Hepatocyte (in vitro differentiated cells): ENCODE data around the gene CTNNA2. TPM values are rescaled to one million over a fixed set of nuclear protein-coding genes. Genes with fewer than 3 reads are reported as not detected.

Experiments used
- DNase-seq: peaks from one replicate; pipeline ENCODE4 v3.0.0-alpha.2; 2016; ENCODE audit warnings: low spot score
- H2AFZ ChIP-seq: fragments of 200-600 bp; sonication (generic); 2 replicates; pipeline ENCODE4 v1.6.0; 2016; ENCODE audit warnings: antibody characterized with exemption, mild to moderate bottlenecking
- H3K27ac ChIP-seq: fragments of 200-600 bp; sonication (generic); 2 replicates; pipeline ENCODE4 v1.5.1; 2016; ENCODE audit warnings: mild to moderate bottlenecking
- H3K27me3 ChIP-seq: fragments of 200-600 bp; sonication (generic); 2 replicates; pipeline ENCODE4 v1.6.1; 2016
- H3K36me3 ChIP-seq: fragments of 200-600 bp; sonication (generic); replicated peaks from 2 replicates; pipeline ENCODE4 v1.5.1; 2016; ENCODE audit warnings: low read depth; ENCODE audit not compliant: insufficient read depth
- H3K4me1 ChIP-seq: fragments of 200-600 bp; sonication (generic); 2 replicates; pipeline ENCODE4 v1.5.1; 2016; ENCODE audit warnings: mild to moderate bottlenecking, moderate library complexity; ENCODE audit not compliant: insufficient read depth
- H3K4me2 ChIP-seq: fragments of 200-600 bp; sonication (generic); 2 replicates; pipeline ENCODE4 v1.6.0; 2016
- H3K4me3 ChIP-seq: fragments of 200-600 bp; sonication (generic); 2 replicates; pipeline ENCODE4 v1.5.1; 2016; ENCODE audit warnings: mild to moderate bottlenecking
- H3K79me2 ChIP-seq: fragments of 200-600 bp; sonication (generic); 2 replicates; pipeline ENCODE4 v1.6.0; 2017; ENCODE audit warnings: mild to moderate bottlenecking
- H3K9me2 ChIP-seq: fragments of 200-600 bp; sonication (generic); replicated peaks from 2 replicates; pipeline ENCODE4 v1.6.0; 2017; ENCODE audit warnings: mild to moderate bottlenecking; ENCODE audit not compliant: insufficient read depth
- H3K9me3 ChIP-seq: fragments of 200-600 bp; sonication (generic); 2 replicates; pipeline ENCODE4 v1.5.1; 2016; ENCODE audit warnings: low read depth, mild to moderate bottlenecking
- H4K20me1 ChIP-seq: fragments of 200-600 bp; sonication (generic); 2 replicates; pipeline ENCODE4 v1.6.0; 2016; ENCODE audit warnings: mild to moderate bottlenecking; ENCODE audit not compliant: insufficient read depth, poor library complexity, severe bottlenecking
- EZH2 ChIP-seq: fragments of 200-600 bp; sonication (generic); IDR thresholded peaks from 2 replicates; pipeline ENCODE4 v1.6.1; 2016; ENCODE audit warnings: antibody characterized with exemption, mild to moderate bottlenecking, borderline replicate concordance
- EZH2phosphoT487 ChIP-seq: fragments of 200-600 bp; sonication (generic); IDR thresholded peaks from one replicate; pipeline ENCODE4 v1.6.1; 2018; ENCODE audit warnings: antibody characterized with exemption, mild to moderate bottlenecking, low read depth, moderate library complexity; ENCODE audit not compliant: unreplicated experiment, severe bottlenecking
- WGBS: methylation state at CpG from one replicate; pipeline ENCODE4 v1.1.6; 2016; ENCODE audit warnings: low lambda C conversion rate; ENCODE audit errors: missing lambda C conversion rate; 5-methylcytosine and 5-hydroxymethylcytosine counted together
- polyA plus RNA-seq: library from polyadenylated mRNA; unstranded; fragments of >200 nt; fragmentation: Nextera tagmentation; extraction: Ambion mirVana; gene quantifications from 2 replicates; pipeline ENCODE4 v1.2.1, GENCODE V29; 2016
- total RNA-seq: library from RNA; depleted of rRNA; stranded (reverse); fragments of >200 nt; gene quantifications from 2 replicates; pipeline ENCODE4 v1.2.3, GENCODE V29; 2014
- TF ChIP-seq, protein P1 (sequence below): fragments of 200-600 bp; sonication (generic); IDR thresholded peaks from 2 replicates; pipeline ENCODE4 v1.5.1; 2016; ENCODE audit warnings: antibody characterized with exemption, mild to moderate bottlenecking; ENCODE audit not compliant: poor library complexity

The CTNNA2 gene
- total and polyA plus RNA-seq, 2 experiments from 2014 or later: 0.79 to 4.4 TPM

DNA sequence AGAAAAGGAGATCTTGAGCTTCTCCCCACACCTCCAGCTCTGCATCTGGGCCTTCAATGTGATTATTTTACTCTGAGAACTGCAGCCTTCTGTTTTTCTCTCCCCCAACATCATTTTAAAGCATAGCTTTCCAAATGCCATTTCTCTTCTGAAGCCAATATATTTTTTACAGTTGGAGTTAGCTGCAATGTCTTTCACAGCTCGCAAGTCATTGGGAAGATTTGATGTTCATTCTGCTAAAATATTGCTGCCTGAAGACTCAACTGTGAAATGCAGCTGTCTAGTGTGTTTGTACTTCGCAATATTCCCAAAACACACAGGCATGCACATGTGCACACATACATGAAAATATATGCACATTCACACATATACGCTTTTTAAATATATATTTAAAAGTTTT, 496.4 kb downstream of the CTNNA2 start:
- Histone ChIP-seq H3K4me3 (no peak overlapping the region), H3K4me2 (no peak overlapping the region), H4K20me1 (no peaks in the 10 kb centered on the region), H3K27ac (no peak overlapping the region), H2AFZ (no peak overlapping the region), H3K9me2 (no peaks in the 10 kb centered on the region), H3K79me2 (no peaks in the 10 kb centered on the region), H3K36me3 (no peaks in the 10 kb centered on the region), H3K27me3 (no peaks in the 10 kb centered on the region), H3K4me1 (no peaks in the 10 kb centered on the region), H3K9me3 (no peaks in the 10 kb centered on the region)
- DNase-seq: no peak
- WGBS: 99% methylated on average over 3 of the region's 3 CpGs
- TF ChIP-seq, protein P1, sequence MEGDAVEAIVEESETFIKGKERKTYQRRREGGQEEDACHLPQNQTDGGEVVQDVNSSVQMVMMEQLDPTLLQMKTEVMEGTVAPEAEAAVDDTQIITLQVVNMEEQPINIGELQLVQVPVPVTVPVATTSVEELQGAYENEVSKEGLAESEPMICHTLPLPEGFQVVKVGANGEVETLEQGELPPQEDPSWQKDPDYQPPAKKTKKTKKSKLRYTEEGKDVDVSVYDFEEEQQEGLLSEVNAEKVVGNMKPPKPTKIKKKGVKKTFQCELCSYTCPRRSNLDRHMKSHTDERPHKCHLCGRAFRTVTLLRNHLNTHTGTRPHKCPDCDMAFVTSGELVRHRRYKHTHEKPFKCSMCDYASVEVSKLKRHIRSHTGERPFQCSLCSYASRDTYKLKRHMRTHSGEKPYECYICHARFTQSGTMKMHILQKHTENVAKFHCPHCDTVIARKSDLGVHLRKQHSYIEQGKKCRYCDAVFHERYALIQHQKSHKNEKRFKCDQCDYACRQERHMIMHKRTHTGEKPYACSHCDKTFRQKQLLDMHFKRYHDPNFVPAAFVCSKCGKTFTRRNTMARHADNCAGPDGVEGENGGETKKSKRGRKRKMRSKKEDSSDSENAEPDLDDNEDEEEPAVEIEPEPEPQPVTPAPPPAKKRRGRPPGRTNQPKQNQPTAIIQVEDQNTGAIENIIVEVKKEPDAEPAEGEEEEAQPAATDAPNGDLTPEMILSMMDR: no peak
- no peak for TF ChIP-seq EZH2
- TF ChIP-seq EZH2phosphoT487: no peak

DNA sequence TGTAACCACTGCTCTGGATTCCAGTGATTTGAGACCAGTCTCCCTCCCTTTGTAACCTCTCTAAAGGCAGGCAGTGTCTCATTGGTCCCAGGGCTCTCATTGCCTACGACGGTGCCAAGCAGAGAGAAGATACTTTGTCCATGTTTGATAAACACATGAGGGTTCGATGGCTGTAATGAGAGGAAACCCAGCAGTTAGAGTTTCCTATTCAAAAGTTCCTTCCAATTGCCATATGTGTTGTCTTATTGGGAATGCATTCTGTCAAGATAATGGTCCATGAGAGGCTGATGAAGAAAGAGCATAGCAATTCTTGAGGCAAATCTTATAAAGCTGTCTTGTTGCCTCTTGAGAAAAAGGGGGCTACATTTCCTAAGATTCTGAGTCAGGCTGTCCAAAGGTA, 499.2 kb downstream of the CTNNA2 start:
- no peaks in the 10 kb centered on the region for H3K36me3 ChIP-seq
- no peak overlapping the region for H2AFZ ChIP-seq
- no peaks in the 10 kb centered on the region for H3K27me3 ChIP-seq
- no peak for TF ChIP-seq EZH2
- TF ChIP-seq EZH2phosphoT487: no peak
- TF ChIP-seq, protein P1: no peak
- no peaks in the 10 kb centered on the region for H3K9me2 ChIP-seq
- no peak for DNase-seq
- H3K79me2 ChIP-seq: no peaks in the 10 kb centered on the region
- H3K4me3 ChIP-seq: no peak overlapping the region
- no peak overlapping the region for H3K4me2 ChIP-seq
- H3K27ac ChIP-seq: no peak overlapping the region
- H3K9me3 ChIP-seq: no peaks in the 10 kb centered on the region
- WGBS: 79% methylated on average over 3 of the region's 3 CpGs
- no peaks in the 10 kb centered on the region for H4K20me1 ChIP-seq
- H3K4me1 ChIP-seq: no peaks in the 10 kb centered on the region

DNA sequence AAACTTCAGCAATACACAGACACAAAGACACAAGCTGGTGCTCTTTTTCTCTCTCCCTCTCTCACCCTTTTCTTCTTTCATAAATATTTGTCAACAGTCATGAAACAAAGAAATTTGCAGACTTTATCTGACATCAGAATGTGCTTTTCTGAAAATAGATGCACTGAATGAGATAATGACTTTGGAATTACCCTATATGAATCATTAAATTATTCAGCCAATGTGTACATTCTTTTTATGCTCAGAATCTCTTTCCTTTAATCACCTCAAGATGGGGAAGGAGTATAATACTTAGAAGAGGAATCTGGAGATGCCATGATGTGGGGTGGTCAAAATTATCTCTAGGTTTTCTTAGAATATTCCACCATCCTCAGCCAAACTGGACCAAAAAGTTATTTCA, 501.8 kb downstream of the CTNNA2 start:
- Histone ChIP-seq H3K4me3 (no peak overlapping the region), H3K9me2 (no peaks in the 10 kb centered on the region), H3K4me1 (no peaks in the 10 kb centered on the region), H2AFZ (no peak overlapping the region), H3K36me3 (no peaks in the 10 kb centered on the region), H3K27me3 (no peaks in the 10 kb centered on the region), H4K20me1 (no peaks in the 10 kb centered on the region), H3K27ac (no peak overlapping the region), H3K9me3 (no peaks in the 10 kb centered on the region), H3K79me2 (no peaks in the 10 kb centered on the region), H3K4me2 (no peak overlapping the region)
- TF ChIP-seq, protein P1: no peak
- TF ChIP-seq EZH2 (no peak), EZH2phosphoT487 (no peak)
- no peak for DNase-seq

DNA sequence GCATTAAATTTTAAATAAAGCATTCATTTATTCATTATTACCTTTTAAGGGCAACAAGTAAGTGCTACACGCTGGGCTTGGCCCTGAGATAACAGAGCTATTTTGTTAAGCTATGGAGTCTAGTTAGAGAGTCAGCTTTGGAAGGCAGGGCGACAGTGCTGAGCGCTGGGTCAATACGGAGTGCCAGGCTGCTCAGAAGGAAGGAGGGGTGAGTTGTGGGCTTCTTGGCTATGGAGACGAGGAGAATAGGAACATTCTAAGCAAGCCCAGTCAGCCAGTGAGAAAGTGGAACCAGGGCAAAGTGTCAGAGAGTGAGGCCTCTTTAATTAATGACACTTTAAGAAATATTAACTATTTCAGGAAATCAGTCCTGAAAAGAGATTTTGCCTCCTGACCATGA, 503.3 kb downstream of the CTNNA2 start:
- TF ChIP-seq EZH2 (no peak), EZH2phosphoT487 (no peak)
- TF ChIP-seq, protein P1: no peak
- no peak for DNase-seq
- Histone ChIP-seq H3K4me1 (no peaks in the 10 kb centered on the region), H3K27ac (no peak overlapping the region), H3K79me2 (no peaks in the 10 kb centered on the region), H3K4me2 (no peak overlapping the region), H3K27me3 (no peaks in the 10 kb centered on the region), H3K36me3 (no peaks in the 10 kb centered on the region), H3K9me3 (no peaks in the 10 kb centered on the region), H4K20me1 (no peaks in the 10 kb centered on the region), H3K4me3 (no peak overlapping the region), H2AFZ (no peak overlapping the region), H3K9me2 (no peaks in the 10 kb centered on the region)
- WGBS: 81% methylated on average over 5 of the region's 5 CpGs
